Subcutaneous abdominal adipose tissue (tissue), 5 donors: ENCODE data around the gene KCNF1.

Source experiments
- H3K27ac ChIP-seq: one replicate; pipeline ENCODE4 v1.7.0; 2013; ENCODE audit warnings: low read depth, mild to moderate bottlenecking, inconsistent platforms, low read length, moderate library complexity
- H3K27me3 ChIP-seq, 5 donors: one replicate each; pipeline ENCODE4 v1.7.0; 2013; ENCODE audit warnings: low read length in 5 of 5, inconsistent platforms in 1 of 5; ENCODE audit not compliant: control insufficient read depth in 5 of 5, insufficient read depth in 4 of 5
- H3K36me3 ChIP-seq, 5 donors: one replicate each; pipeline ENCODE4 v1.7.0; 2013; ENCODE audit warnings: low read length in 5 of 5; ENCODE audit not compliant: control insufficient read depth in 5 of 5, insufficient read depth in 5 of 5
- H3K4me1 ChIP-seq, 5 donors: one replicate each; pipeline ENCODE4 v1.7.0; 2013; ENCODE audit warnings: low read length in 5 of 5, mild to moderate bottlenecking in 3 of 5, moderate library complexity in 1 of 5; ENCODE audit not compliant: control insufficient read depth in 5 of 5, insufficient read depth in 5 of 5
- H3K4me3 ChIP-seq, 5 donors: one replicate each; pipeline ENCODE4 v1.7.0; 2013; ENCODE audit warnings: low read length in 5 of 5, low read depth in 1 of 5
- H3K9ac ChIP-seq, 5 donors: one replicate each; pipeline ENCODE4 v1.7.0; 2013; ENCODE audit warnings: low read length in 5 of 5, mild to moderate bottlenecking in 4 of 5, moderate library complexity in 3 of 5
- H3K9me3 ChIP-seq, 5 donors: one replicate each; pipeline ENCODE4 v1.7.0; 2013; ENCODE audit warnings: low read length in 5 of 5; ENCODE audit not compliant: control insufficient read depth in 5 of 5
- donor health status: healthy.
- donor health status: healthy.
- donor health status: healthy.
- donor health status: healthy.
- donor health status: healthy.

The KCNF1 gene

GRCh38 chr2:10901160-10901939 is 10.4 kb upstream of the KCNF1 start:
- no peaks in the 10 kb centered on the region for H3K36me3 ChIP-seq
- peaks cover 0 to 6% (median 0%) of the 10 kb centered on the region in 5 donors for H3K27me3 ChIP-seq
- H3K27ac ChIP-seq = no peak overlapping the region
- H3K9ac ChIP-seq = no peak overlapping the region
- peaks cover 2 to 11% (median 8%) of the 10 kb centered on the region in 5 donors for H3K9me3 ChIP-seq
- H3K4me3 ChIP-seq = no peak overlapping the region
- H3K4me1 ChIP-seq = no peaks in the 10 kb centered on the region

DNA sequence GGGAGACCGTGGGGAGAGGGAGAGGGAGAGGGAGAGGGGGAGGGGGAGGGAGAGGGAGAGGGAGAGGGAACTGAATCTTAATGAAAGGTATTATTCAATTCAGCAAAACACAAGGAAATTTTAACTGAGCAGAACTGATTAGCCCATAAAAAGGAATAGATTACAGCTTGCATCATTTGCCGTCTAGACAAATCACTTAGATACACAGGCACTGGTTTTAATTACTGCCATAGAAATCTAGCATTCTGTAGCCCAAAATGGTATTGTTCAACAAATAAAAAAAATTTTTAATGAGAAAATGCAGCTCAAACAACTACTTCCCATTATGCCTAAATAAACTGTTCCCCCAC is 7.9 kb upstream of the KCNF1 start:
- peaks cover 2 to 11% (median 8%) of the 10 kb centered on the region in 5 donors for H3K9me3 ChIP-seq
- H3K9ac ChIP-seq = no peak overlapping the region

GRCh38 chr2:10904455-10904854 is 7.3 kb upstream of the KCNF1 start:
- no peak overlapping the region for H3K4me3 ChIP-seq
- no peak overlapping the region for H3K9ac ChIP-seq
- H3K4me1 ChIP-seq = no peaks in the 10 kb centered on the region
- no peaks in the 10 kb centered on the region for H3K36me3 ChIP-seq
- peaks cover 0 to 6% (median 0%) of the 10 kb centered on the region in 5 donors for H3K27me3 ChIP-seq
- no peak overlapping the region for H3K27ac ChIP-seq
- peaks cover 2 to 11% (median 8%) of the 10 kb centered on the region in 5 donors for H3K9me3 ChIP-seq

More for the DNA sequence above, 7.9 kb upstream of the KCNF1 start:
- H3K27me3 ChIP-seq = peaks cover 0 to 6% (median 0%) of the 10 kb centered on the region in 5 donors
- H3K4me3 ChIP-seq = no peak overlapping the region
- H3K36me3 ChIP-seq = no peaks in the 10 kb centered on the region
- H3K27ac ChIP-seq = no peak overlapping the region
- H3K4me1 ChIP-seq = no peaks in the 10 kb centered on the region

DNA sequence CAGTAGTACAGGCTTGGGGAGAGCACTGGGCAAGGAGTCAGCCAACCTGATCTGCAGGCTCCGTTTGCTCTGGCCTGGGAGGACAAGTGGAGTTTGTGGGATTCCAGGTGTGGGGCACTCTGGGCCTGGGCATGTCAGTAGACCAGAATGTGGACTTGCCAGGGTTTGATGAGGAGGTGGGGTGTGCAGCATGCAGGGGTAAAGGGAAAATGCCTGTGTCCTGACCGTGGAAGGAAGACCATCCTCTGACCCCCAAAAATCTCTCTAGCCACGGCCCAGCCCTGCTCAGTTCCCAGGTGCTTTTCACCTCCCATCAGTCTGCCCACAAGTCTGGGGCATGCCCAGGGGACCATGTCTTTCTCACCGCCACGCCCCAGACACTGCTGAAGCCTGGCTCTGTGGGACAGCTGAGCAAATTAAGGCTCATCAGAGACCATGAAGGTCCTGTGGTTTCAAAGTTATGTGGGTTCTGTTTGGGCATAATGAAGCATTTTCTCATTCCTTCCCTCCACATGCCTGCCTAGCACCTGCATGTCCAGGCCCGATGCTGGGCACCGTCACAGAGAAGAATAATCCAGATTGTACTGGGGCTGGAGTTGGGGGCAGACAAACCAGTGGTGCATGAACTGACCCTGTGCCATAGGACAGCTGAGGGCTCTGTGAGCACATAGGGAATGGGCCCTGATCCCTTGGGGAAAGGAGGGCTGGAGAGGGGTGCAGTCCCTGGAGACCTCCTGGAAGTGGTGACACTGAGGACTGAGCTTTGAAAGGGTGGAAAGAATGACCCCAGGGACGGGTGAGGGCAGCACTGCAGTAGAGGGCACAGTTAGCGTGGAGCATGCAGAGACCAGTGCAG is 6.5 kb upstream of the KCNF1 start:
- no peak overlapping the region for H3K9ac ChIP-seq
- H3K4me1 ChIP-seq = no peaks in the 10 kb centered on the region
- H3K4me3 ChIP-seq = no peak overlapping the region
- no peaks in the 10 kb centered on the region for H3K36me3 ChIP-seq
- peaks cover 0 to 10% (median 0%) of the 10 kb centered on the region in 5 donors for H3K27me3 ChIP-seq
- H3K27ac ChIP-seq = no peak overlapping the region
- peaks cover 2 to 11% (median 8%) of the 10 kb centered on the region in 5 donors for H3K9me3 ChIP-seq

GRCh38 chr2:10905862-10906143 is 5.9 kb upstream of the KCNF1 start:
- H3K36me3 ChIP-seq = no peaks in the 10 kb centered on the region
- no peak overlapping the region for H3K27ac ChIP-seq
- no peak overlapping the region for H3K4me3 ChIP-seq
- peaks cover 0 to 12% (median 3%) of the 10 kb centered on the region in 5 donors for H3K27me3 ChIP-seq
- H3K4me1 ChIP-seq = no peaks in the 10 kb centered on the region
- H3K9me3 ChIP-seq = peaks cover 2 to 11% (median 8%) of the 10 kb centered on the region in 5 donors
- H3K9ac ChIP-seq = no peak overlapping the region

DNA sequence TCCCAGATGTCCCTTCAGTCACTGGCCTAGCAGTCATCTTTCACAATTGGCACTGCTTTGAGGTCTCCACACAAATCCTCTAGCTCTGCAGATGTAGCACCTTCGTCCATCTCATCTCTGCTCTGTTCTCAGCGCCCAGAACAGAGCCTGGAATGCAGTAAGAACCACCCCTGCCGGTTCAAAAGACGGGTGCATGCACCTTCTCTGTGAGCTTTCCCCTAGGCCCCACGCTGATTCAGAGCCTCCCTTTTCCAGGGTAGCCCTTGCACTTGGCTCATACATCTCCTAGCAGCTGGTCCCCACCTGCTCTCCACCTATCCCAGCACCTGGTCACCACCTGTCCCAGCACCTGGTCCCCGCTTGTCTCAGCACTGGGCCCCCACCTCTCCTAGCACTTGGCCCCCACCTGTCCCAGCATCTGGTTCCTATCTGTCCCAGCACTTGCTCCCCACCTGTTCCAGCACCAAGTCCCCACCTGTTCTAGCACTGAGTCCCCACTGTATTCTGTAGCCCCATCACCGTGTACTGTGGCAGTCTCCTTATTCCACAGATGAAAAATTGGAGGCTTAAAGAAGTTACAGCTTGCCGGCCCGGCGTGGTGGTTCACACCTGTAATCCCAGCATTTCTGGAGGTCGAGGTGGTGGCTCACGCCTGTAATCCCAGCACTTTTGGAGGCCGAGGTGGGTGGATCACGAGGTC is 4.7 kb upstream of the KCNF1 start:
- Histone ChIP-seq H3K4me1 (peaks cover 0 to 7% (median 4%) of the 10 kb centered on the region in 5 donors), H3K27ac (no peak overlapping the region), H3K36me3 (no peaks in the 10 kb centered on the region), H3K9ac (no peak overlapping the region), H3K27me3 (peaks cover 4 to 18% (median 13%) of the 10 kb centered on the region in 5 donors), H3K9me3 (peaks cover 2 to 11% (median 8%) of the 10 kb centered on the region in 5 donors), H3K4me3 (no peak overlapping the region)

- H3K27ac ChIP-seq = no peak overlapping the region
- H3K36me3 ChIP-seq = no peaks in the 10 kb centered on the region
- peaks cover 12 to 27% (median 22%) of the 10 kb centered on the region in 5 donors for H3K27me3 ChIP-seq
- no peak overlapping the region for H3K4me3 ChIP-seq
- H3K4me1 ChIP-seq = peaks cover 0 to 10% (median 4%) of the 10 kb centered on the region in 5 donors
- peaks cover 2 to 11% (median 8%) of the 10 kb centered on the region in 5 donors for H3K9me3 ChIP-seq
- no peak overlapping the region for H3K9ac ChIP-seq
These were observed 3.5 kb upstream of the KCNF1 start for GRCh38 chr2:10908195-10908594.

DNA sequence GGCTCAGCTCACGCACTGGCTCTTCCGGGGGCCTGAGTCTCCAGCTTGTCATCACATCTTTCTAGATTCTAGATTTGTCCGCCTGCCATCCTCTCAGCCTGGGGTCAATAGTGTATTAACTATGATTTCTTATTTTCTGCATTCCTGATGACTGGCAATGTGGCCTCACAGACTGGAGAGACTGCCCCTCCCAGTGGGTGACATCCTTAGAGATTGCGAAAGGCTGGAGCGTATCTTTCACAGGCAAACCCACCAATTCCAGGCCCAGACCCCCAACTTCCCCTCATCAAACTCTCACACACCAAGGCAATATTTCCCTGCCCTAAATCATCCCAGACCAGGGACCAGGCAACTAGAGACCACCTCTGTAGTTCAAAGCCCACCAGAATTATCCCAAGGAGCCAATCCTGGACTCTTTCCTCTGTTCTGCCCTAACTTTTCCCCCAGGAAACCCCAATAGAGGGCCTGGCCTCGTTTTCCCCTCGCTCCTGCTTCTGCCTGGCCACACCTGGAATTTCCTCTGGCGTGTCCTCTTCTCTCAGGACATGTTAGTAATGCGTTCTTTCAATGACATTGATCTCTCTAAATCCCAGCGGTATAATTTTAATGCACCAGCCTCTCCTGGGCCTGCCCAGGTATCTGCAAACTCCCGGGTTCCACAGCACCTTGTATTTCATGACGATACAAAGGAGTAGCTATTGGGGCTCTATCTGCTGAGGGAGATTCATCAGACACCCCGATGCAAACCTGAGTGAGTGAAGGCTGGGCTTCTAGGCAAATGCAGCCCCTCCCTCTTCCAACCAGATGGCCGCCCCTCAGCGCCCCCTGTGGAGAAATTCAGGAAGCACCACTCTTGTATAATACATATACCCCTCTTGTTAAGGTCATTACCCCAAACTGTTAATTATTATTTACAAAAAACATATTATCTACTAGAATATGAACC is 2.4 kb upstream of the KCNF1 start:
- H3K27me3 ChIP-seq = peaks cover 17 to 39% (median 32%) of the 10 kb centered on the region in 5 donors
- H3K4me3 ChIP-seq = no peak overlapping the region
- peaks cover 0 to 10% (median 4%) of the 10 kb centered on the region in 5 donors for H3K4me1 ChIP-seq
- H3K36me3 ChIP-seq = no peaks in the 10 kb centered on the region
- peaks cover 2 to 11% (median 8%) of the 10 kb centered on the region in 5 donors for H3K9me3 ChIP-seq
- H3K9ac ChIP-seq = no peak overlapping the region
- no peak overlapping the region for H3K27ac ChIP-seq

DNA sequence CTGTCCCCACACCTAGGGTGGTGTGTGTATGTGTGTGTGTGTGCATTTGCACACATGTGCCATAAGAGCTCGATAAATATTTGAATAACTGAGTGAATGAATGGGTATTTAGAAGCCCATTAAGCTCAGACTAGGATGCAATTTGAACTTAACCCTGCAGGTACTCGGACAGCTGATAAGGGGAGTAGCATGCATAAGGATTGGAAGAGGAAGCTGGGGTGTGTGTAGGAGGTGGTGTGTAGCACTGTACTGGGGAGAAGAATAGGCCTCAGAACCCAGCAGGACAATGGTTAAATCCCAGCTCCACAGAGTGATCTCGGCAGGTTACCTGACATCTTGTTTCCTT is 1.8 kb upstream of the KCNF1 start:
- Histone ChIP-seq H3K36me3 (no peaks in the 10 kb centered on the region), H3K4me1 (peaks cover 0 to 10% (median 4%) of the 10 kb centered on the region in 5 donors), H3K27me3 (peaks cover 21 to 45% (median 37%) of the 10 kb centered on the region in 5 donors)

More for the DNA sequence above, 1.8 kb upstream of the KCNF1 start:
- H3K9me3 ChIP-seq = peaks cover 0 to 4% (median 1%) of the 10 kb centered on the region in 5 donors
- no peak overlapping the region for H3K4me3 ChIP-seq
- no peak overlapping the region for H3K27ac ChIP-seq
- H3K9ac ChIP-seq = no peak overlapping the region
